GM12872 (cell line): ENCODE results near the gene DDX53.

Source experiments
- CTCF ChIP-seq: IDR thresholded peaks from 3 replicates; pipeline ENCODE4 v1.5.1; 2011; ENCODE audit warnings: low read depth, mild to moderate bottlenecking, low read length, moderate library complexity; ENCODE audit not compliant: insufficient read depth

DDX53 gene

GRCh38 chrX:22999696-23000223 lies at the start of gene DDX53:
Gene DDX53 (plus strand): TSS chrX:22999960. CDS start chrX:23000058, 98 bp downstream.
- TF ChIP-seq CTCF: no peak

DNA sequence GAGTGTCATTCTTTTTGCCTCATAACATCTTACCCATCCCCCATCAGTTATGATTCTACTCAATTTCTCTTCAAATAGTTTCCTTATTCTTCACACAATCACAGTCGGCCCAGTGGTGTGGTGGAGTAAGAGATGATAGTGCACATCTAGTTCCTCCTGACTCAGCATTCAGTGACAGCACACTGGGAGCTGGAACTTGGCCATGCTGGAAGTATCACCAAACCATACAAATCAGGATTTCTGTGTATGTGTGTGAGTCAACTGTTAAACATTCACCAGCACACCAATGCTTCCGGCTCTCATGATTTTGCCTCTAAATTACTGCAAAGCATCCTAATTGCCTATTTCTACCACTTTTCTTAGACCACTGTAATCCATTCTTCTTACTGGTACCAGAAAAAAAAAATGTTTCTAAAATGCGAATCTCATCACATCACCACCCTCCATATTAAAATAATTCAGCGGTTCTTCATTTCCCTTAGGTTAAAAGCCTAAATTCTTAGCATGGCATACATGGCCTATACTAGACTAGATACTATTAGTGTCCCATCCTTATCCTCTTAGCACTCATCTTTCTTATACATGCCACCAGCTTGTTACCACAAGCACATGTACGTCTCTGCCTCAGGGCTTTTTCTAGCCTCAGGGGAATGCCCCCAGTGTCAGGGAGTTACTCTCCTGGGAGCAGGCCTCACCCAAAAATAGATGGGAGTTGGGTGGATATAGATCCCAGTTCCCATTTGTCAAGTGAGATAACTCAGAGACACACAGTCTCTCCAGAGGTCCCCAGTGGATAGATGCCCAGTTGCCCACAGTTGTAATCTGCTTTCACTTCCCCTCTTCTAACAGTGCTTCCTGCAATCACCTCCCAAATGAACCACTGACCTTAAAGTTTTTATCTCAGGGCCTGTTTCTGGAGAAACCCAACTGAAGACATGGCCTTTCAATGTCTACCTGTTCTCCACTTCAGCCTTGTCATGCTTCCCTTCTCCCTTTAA lies 49.2 kb upstream of the DDX53 start:
- no peak for TF ChIP-seq CTCF

DNA sequence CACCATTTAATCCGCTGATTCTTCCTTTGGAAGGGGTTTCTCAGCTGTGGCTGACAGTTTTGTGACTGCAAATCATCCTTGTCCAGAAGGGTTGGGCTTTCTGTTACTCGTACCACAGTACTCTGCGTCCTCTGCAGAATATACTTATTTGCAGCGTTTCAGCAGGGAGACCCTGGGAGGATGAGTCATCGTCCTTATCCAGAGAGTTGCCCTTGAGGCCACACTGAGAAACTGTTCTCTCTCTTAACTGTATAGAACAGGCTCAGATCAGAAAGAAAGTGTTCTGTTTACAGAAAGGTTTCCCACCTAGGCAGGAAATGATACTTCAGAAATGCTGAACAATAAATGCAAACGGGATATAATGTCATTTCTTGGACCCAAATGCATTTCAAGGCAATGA lies 47.8 kb upstream of the DDX53 start:
- no peak for TF ChIP-seq CTCF

DNA sequence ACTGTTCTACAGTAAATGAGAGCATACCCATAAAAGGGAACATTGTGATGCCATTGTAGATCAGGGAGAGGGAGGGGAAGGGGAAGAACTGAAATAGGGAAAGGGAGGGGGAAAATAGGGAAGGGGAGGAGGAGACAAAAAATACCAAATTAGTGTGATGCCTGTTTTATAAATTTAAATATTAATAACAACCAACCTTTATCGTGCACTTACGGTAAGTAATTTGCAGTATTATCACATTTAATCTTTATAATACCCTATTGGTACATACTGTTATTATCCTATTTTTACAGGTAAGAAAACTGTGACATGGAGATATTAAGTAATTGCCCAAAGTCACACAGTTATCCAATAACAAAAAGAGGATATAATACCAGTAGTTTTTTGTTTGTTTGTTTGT lies 41.5 kb upstream of the DDX53 start:
- TF ChIP-seq CTCF: no peak

GRCh38 chrX:22959204-22959920 lies 40.4 kb upstream of the DDX53 start:
- TF ChIP-seq CTCF: no peak

- no peak for TF ChIP-seq CTCF
Observed at GRCh38 chrX:22963196-22963595, 36.6 kb upstream of the DDX53 start.

DNA sequence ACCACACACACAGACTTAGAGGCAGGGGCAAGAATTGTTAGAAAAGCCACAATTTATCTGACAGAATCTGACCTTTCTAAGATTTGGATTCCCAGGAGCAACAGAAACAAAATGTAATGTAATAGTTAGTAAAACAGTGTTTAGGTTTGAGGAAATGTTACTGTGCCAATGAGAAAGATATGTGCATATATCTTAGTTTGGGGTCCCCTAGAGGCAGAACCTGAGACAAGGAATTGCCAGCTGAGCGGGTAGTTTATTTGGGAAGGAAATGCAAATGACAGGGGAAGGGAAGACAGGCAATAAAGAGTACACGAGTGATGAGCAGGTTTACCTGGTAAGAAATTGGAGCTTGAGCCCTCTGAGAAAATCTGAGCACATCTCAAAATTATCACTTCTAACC lies 31.3 kb upstream of the DDX53 start:
- TF ChIP-seq CTCF: no peak
